Heart left ventricle (tissue), 16 donors: ENCODE measurements around the gene NAXD. TPM values are rescaled to one million over a fixed set of nuclear protein-coding genes. Genes with fewer than 3 reads are reported as not detected.

Experiments
- ATAC-seq, 4 donors: fragments of 200-7000 bp; cut with Tn5 transposase; one replicate each; pipeline ENCODE4 v1.9.1; 2020 to 2022; ENCODE audit warnings: moderate library complexity in 4 of 4, mild to moderate bottlenecking in 3 of 4, moderate number of reproducible peaks in 1 of 4
- DNase-seq, 5 donors: peaks; one replicate each; pipeline ENCODE4 v3.0.0-alpha.2; 2020
- H3K27ac ChIP-seq, 12 donors: fragments of 200-600 bp; sonication (generic) in 4 of 12; one replicate each; pipeline versions ENCODE4 v1.5.0 to v1.8.0; 2016 to 2022; ENCODE audit warnings: mild to moderate bottlenecking in 2 of 12
- H3K27me3 ChIP-seq, 9 donors: fragments of 200-600 bp; sonication (generic) in 2 of 9; one replicate each; pipeline versions ENCODE4 v1.5.1 to v1.8.0; 2016 to 2022; ENCODE audit warnings: mild to moderate bottlenecking in 3 of 9
- H3K36me3 ChIP-seq, 9 donors: fragments of 200-600 bp; sonication (generic) in 2 of 9; one replicate each; pipeline versions ENCODE4 v1.5.0 to v1.8.0; 2018 to 2022; ENCODE audit warnings: mild to moderate bottlenecking in 2 of 9
- H3K4me1 ChIP-seq, 12 donors: fragments of 200-600 bp; sonication (generic) in 4 of 12; one replicate each; pipeline versions ENCODE4 v1.5.0 to v1.8.0; 2016 to 2022; ENCODE audit warnings: mild to moderate bottlenecking in 3 of 12
- H3K4me3 ChIP-seq, 12 donors: fragments of 200-600 bp; sonication (generic) in 4 of 12; one replicate each; pipeline versions ENCODE4 v1.5.0 to v1.8.0; 2017 to 2022; ENCODE audit warnings: mild to moderate bottlenecking in 9 of 12, moderate library complexity in 4 of 12
- H3K9me3 ChIP-seq, 12 donors: fragments of 200-600 bp; sonication (generic) in 4 of 12; one replicate each; pipeline versions ENCODE4 v1.5.0 to v1.8.0; 2016 to 2022; ENCODE audit warnings: mild to moderate bottlenecking in 1 of 12
- CTCF ChIP-seq, 12 donors: fragments of 200-600 bp; sonication (generic) in 4 of 12; IDR thresholded peaks; one replicate each; pipeline versions ENCODE4 v1.5.0 to v1.8.0; 2018 to 2022; ENCODE audit warnings: antibody characterized with exemption in 12 of 12, mild to moderate bottlenecking in 5 of 12
- POLR2A ChIP-seq, 2 donors: fragments of 450-650 bp; IDR thresholded peaks; one replicate each; pipeline ENCODE4 v1.6.1; 2017; ENCODE audit warnings: antibody characterized with exemption in 2 of 2, mild to moderate bottlenecking in 2 of 2, moderate library complexity in 2 of 2
- WGBS, 4 donors: extraction: QIAGEN DNeasy Blood & Tissue Kit in 2 of 4; methylation state at CpG; one replicate each; pipeline versions ENCODE4 v1.1.5 to v1.1.7; 2013 to 2018; 5-methylcytosine and 5-hydroxymethylcytosine counted together
- intact Hi-C, 10 donors: fragments of 100-400 bp; cut with DNase I; formaldehyde crosslinking; loops; one replicate each; pipeline versions ENCODE4 v1.11.1 to v1.14.2; 2022
- polyA plus RNA-seq, 2 donors: library from polyadenylated mRNA; stranded (reverse); fragments of 200-250 nt; gene quantifications; one replicate each; pipeline ENCODE4 v1.2.3, GENCODE V29; 2013
- total RNA-seq, 9 donors: library from RNA; depleted of rRNA in 2 of 9; stranded (reverse); fragments of >200 nt in 2 of 9; fragmentation: NEBNext Ultra II Directional in 3 of 9; extraction: Animal tissue kit (Norgen Biotek cat#: 25700) in 3 of 9; gene quantifications; one replicate each; pipeline versions ENCODE4 v1.1.0 to v1.2.4, GENCODE V29; 2016 to 2023
- donor health status: ischemic (EF 13 %, LVEDD 7.1; RV severe dilation, severe dysfunction).
- donor health status: healthy with polysubstance abuse.
- donor health status: DM: no; HTN: yes; CAD: no.
- donor health status: DM: no; HTN: no; CAD: no.
- donor health status: ischemic (EF 25% LVEDD 6.9; RV normal size, moderate dysfunction).
- donor health status: ischemic (EF 25% LVEDD 5.7; RV mildly dilated, moderate dysfunction).
- donor health status: healthy.
- donor health status: DM: yes; HTN: yes; CAD: no.
- donor health status: ischemic (EF 35%, LVEDD 5.7; RV mildly dilated, moderate dysfunction).
- donor health status: nonischemic (EF 11% LVEDD 7.7; RV severe dilation, severe dysfunction).
- donor health status: DM: yes; HTN: yes; CAD: no.
- donor health status: PGD.
- donor health status: ischemic (EF 29% LVEDD 5.4; RV normal size, mild dysfunction).
- donor health status: nonischemic (EF 23%, LVEDD 6.1; RV moderate dilation, normal function).

Gene NAXD
- total and polyA plus RNA-seq, 11 donors, result 19.2 to 31.4 (median 23.4) TPM

- WGBS, 4 donors, result 92 to 95% (median 94%) methylated on average over 18 to 19 of the region's 19 CpGs
- intact Hi-C loops, result loop anchor here in 1 of 10 donors (5.0 kb wide), 1 partner anchor 78 kb away; the partner anchor contains the start of gene ING1
- H3K27ac ChIP-seq, result no peak overlapping the region
- no peak for TF ChIP-seq CTCF (IDR thresholded peaks at IDR 0.05)
- TF ChIP-seq POLR2A (IDR thresholded peaks at IDR 0.05), result no peak
- DNase-seq, result no peak
- H3K36me3 ChIP-seq, result peaks cover 0 to 83% (median 66%) of the 10 kb centered on the region in 9 donors
- no peak for ATAC-seq
- no peaks in the 10 kb centered on the region for H3K9me3 ChIP-seq
- peaks cover 0 to 13% (median 3%) of the 10 kb centered on the region in 12 donors for H3K4me1 ChIP-seq
- no peaks in the 10 kb centered on the region for H3K27me3 ChIP-seq
- no peak overlapping the region for H3K4me3 ChIP-seq
Measured at GRCh38 chr13:110634558-110634957, 19.2 kb downstream of the NAXD start.

GRCh38 chr13:110635405-110636002 lies 20.2 kb downstream of the NAXD start:
- Histone ChIP-seq H3K27ac (no peak overlapping the region), H3K4me1 (peaks cover 0 to 12% (median 2%) of the 10 kb centered on the region in 12 donors), H3K27me3 (no peaks in the 10 kb centered on the region), H3K4me3 (no peak overlapping the region), H3K36me3 (peaks cover 0 to 87% (median 76%) of the 10 kb centered on the region in 9 donors), H3K9me3 (no peaks in the 10 kb centered on the region)
- DNase-seq (no peak), ATAC-seq (no peak)
- TF ChIP-seq POLR2A (IDR thresholded peaks at IDR 0.05), result no peak
- 85 to 89% (median 87%) methylated on average over 12 to 19 of the region's 19 CpGs for WGBS, 4 donors
- intact Hi-C loops, result no loop called here

- no peak overlapping the region for H3K27ac ChIP-seq
- 83 to 94% (median 89%) methylated on average over 13 to 16 of the region's 16 CpGs for WGBS, 4 donors
- intact Hi-C loops, result no loop called here
- ATAC-seq (no peak), DNase-seq (no peak)
- H3K4me3 ChIP-seq, result no peak overlapping the region
- peaks cover 0 to 14% (median 7%) of the 10 kb centered on the region in 12 donors for H3K4me1 ChIP-seq
- no peak for TF ChIP-seq POLR2A (IDR thresholded peaks at IDR 0.05)
- TF ChIP-seq CTCF (IDR thresholded peaks at IDR 0.05), result no peak
- H3K36me3 ChIP-seq, result peaks cover 0 to 90% (median 77%) of the 10 kb centered on the region in 9 donors
- H3K27me3 ChIP-seq, result no peaks in the 10 kb centered on the region
- H3K9me3 ChIP-seq, result no peaks in the 10 kb centered on the region
Measured at GRCh38 chr13:110636053-110636475, 20.7 kb downstream of the NAXD start.

GRCh38 chr13:110636701-110637201 lies 21.4 kb downstream of the NAXD start:
- no peak for ATAC-seq
- Histone ChIP-seq H3K4me1 (peaks cover 0 to 18% (median 11%) of the 10 kb centered on the region in 12 donors), H3K36me3 (peaks cover 0 to 90% (median 78%) of the 10 kb centered on the region in 9 donors), H3K9me3 (no peaks in the 10 kb centered on the region), H3K4me3 (no peak overlapping the region), H3K27ac (no peak overlapping the region), H3K27me3 (no peaks in the 10 kb centered on the region)
- DNase-seq, result no peak
- TF ChIP-seq POLR2A (IDR thresholded peaks at IDR 0.05) (no peak), CTCF (IDR thresholded peaks at IDR 0.05) (no peak)
- WGBS, 4 donors, result 86 to 93% (median 90%) methylated on average over 10 to 14 of the region's 14 CpGs
- intact Hi-C loops, result no loop called here
